GM23248 (cell line): ENCODE measurements around the gene DUSP11.

ENCODE experiments used
- EZH2 ChIP-seq: fragments of 200-600 bp; sonication (generic); IDR thresholded peaks from 2 replicates; pipeline ENCODE4 v1.6.1; 2018; ENCODE audit warnings: antibody characterized with exemption, mild to moderate bottlenecking; ENCODE audit not compliant: insufficient read depth, poor library complexity, severe bottlenecking
- EZH2phosphoT487 ChIP-seq: fragments of 200-600 bp; sonication (generic); IDR thresholded peaks from 2 replicates; pipeline ENCODE4 v1.6.1; 2018; ENCODE audit warnings: antibody characterized with exemption, moderate library complexity, mild to moderate bottlenecking, low read depth; ENCODE audit not compliant: insufficient read depth

GRCh38 chr2:73821669-73822068 lies 41.8 kb upstream of the DUSP11 start:
- no peak for TF ChIP-seq EZH2
- no peak for TF ChIP-seq EZH2phosphoT487
